Activated T-cell treated with anti-CD3 and anti-CD28 coated beads, Interleukin-2, amount 50 U/mL, for 72 hours (primary cell): Measurements from ENCODE around the gene HINT1. TPM values are rescaled to one million over a fixed set of nuclear protein-coding genes. Genes with fewer than 3 reads are reported as not detected.
"Not testable (repeated sequence)": the region's sequence is repeated elsewhere in the genome, so short reads cannot be mapped to it uniquely, and the experiment has no call there.

Experiments used
- ATAC-seq, 2 donors: fragments of 150-1000 bp; cut with Tn5 transposase; replicated peaks in 1 of 2; 2 replicates each; pipeline ENCODE4 v1.10.0; 2021; ENCODE audit warnings: moderate library complexity in 2 of 2, mild to moderate bottlenecking in 1 of 2
- DNase-seq, 2 donors: peaks; one replicate each; pipeline ENCODE4 v3.0.0; 2021 to 2022; ENCODE audit warnings: mixed read lengths in 1 of 2
- H3K27ac Mint-ChIP-seq: one replicate; pipeline ENCODE4 v1.8.0; 2022; ENCODE audit warnings: mild to moderate bottlenecking, moderate library complexity, mixed read lengths
- H3K27me3 Mint-ChIP-seq: one replicate; pipeline ENCODE4 v1.8.0; 2022; ENCODE audit warnings: low read depth, mixed read lengths
- H3K36me3 Mint-ChIP-seq, 2 donors: one replicate each; pipeline ENCODE4 v1.8.0; 2022; ENCODE audit warnings: mixed read lengths in 2 of 2, mild to moderate bottlenecking in 1 of 2; ENCODE audit not compliant: insufficient read depth in 2 of 2
- H3K4me1 Mint-ChIP-seq: one replicate; pipeline ENCODE4 v1.8.0; 2022; ENCODE audit warnings: low read depth, mixed read lengths
- H3K4me3 Mint-ChIP-seq, 2 donors: one replicate each; pipeline ENCODE4 v1.8.0; 2022; ENCODE audit warnings: mild to moderate bottlenecking in 2 of 2, mixed read lengths in 2 of 2, moderate library complexity in 2 of 2
- H3K9me3 Mint-ChIP-seq, 2 donors: one replicate each; pipeline ENCODE4 v1.8.0; 2022; ENCODE audit warnings: mixed read lengths in 2 of 2
- total RNA-seq, 2 donors: library from RNA; stranded (reverse); gene quantifications; one replicate each; pipeline ENCODE4 v1.2.3, GENCODE V29; 2022

Gene HINT1
- total RNA-seq, 2 donors from 2014 or later, result 269 to 292 TPM

- Mint-ChIP-seq H3K4me1 (peaks cover 10% of the 10 kb centered on the region), H3K36me3 (peaks cover 1 to 2% of the 10 kb centered on the region in 2 donors), H3K27ac (no peak overlapping the region), H3K27me3 (no peaks in the 10 kb centered on the region), H3K9me3 (no peaks in the 10 kb centered on the region), H3K4me3 (no peak overlapping the region)
- ATAC-seq (no peak), DNase-seq (no peak)
These were observed 30.6 kb upstream of the HINT1 start for GRCh38 chr5:131195696-131196095.

GRCh38 chr5:131194725-131195124, 29.7 kb upstream of the HINT1 start:
- DNase-seq (no peak), ATAC-seq (no peak)
- Mint-ChIP-seq H3K36me3 (peaks cover 1 to 2% of the 10 kb centered on the region in 2 donors), H3K4me3 (no peak overlapping the region), H3K27ac (no peak overlapping the region), H3K4me1 (peaks cover 10% of the 10 kb centered on the region), H3K27me3 (no peaks in the 10 kb centered on the region), H3K9me3 (no peaks in the 10 kb centered on the region)

- DNase-seq, H3K27me3 Mint-ChIP-seq, H3K4me3 Mint-ChIP-seq, ATAC-seq, H3K27ac Mint-ChIP-seq, H3K36me3 Mint-ChIP-seq, H3K4me1 Mint-ChIP-seq, H3K9me3 Mint-ChIP-seq: not testable (repeated sequence)
These were observed 28.8 kb upstream of the HINT1 start for GRCh38 chr5:131193897-131194296.

GRCh38 chr5:131193106-131193505, 28.1 kb upstream of the HINT1 start:
- Mint-ChIP-seq H3K4me1 (peaks cover 1% of the 10 kb centered on the region), H3K27ac (no peak overlapping the region), H3K4me3 (no peak overlapping the region), H3K9me3 (no peaks in the 10 kb centered on the region), H3K27me3 (no peaks in the 10 kb centered on the region), H3K36me3 (peaks cover 0 to 5% of the 10 kb centered on the region in 2 donors)
- ATAC-seq (no peak), DNase-seq (no peak)

GRCh38 chr5:131186561-131187256, 21.7 kb upstream of the HINT1 start:
- Mint-ChIP-seq H3K27me3 (no peaks in the 10 kb centered on the region), H3K4me1 (peaks cover 9% of the 10 kb centered on the region), H3K9me3 (no peaks in the 10 kb centered on the region), H3K36me3 (peaks cover 0 to 8% of the 10 kb centered on the region in 2 donors), H3K4me3 (no peak overlapping the region), H3K27ac (no peak overlapping the region)
- DNase-seq, result no peak
- no peak for ATAC-seq

- H3K27ac Mint-ChIP-seq, result no peak overlapping the region
These were observed 20.6 kb upstream of the HINT1 start for GRCh38 chr5:131185523-131186104.

GRCh38 chr5:131182839-131183238, 17.8 kb upstream of the HINT1 start:
- Mint-ChIP-seq H3K36me3 (peaks cover 0 to 3% of the 10 kb centered on the region in 2 donors), H3K9me3 (no peaks in the 10 kb centered on the region), H3K27ac (no peak overlapping the region), H3K27me3 (no peaks in the 10 kb centered on the region), H3K4me1 (peaks cover 14% of the 10 kb centered on the region), H3K4me3 (no peak overlapping the region)
- ATAC-seq (no peak), DNase-seq (no peak)

More at GRCh38 chr5:131185523-131186104, 20.6 kb upstream of the HINT1 start:
- Mint-ChIP-seq H3K36me3 (peaks cover 0 to 8% of the 10 kb centered on the region in 2 donors), H3K4me3 (no peak overlapping the region), H3K9me3 (no peaks in the 10 kb centered on the region), H3K4me1 (peaks cover 9% of the 10 kb centered on the region), H3K27me3 (no peaks in the 10 kb centered on the region)
- ATAC-seq (no peak), DNase-seq (no peak)

- H3K36me3 Mint-ChIP-seq, result peaks cover 0 to 3% of the 10 kb centered on the region in 2 donors
- no peak overlapping the region for H3K27ac Mint-ChIP-seq
- DNase-seq (no peak), ATAC-seq (no peak)
- peaks cover 18% of the 10 kb centered on the region for H3K4me1 Mint-ChIP-seq
- H3K9me3 Mint-ChIP-seq, result peaks cover 0 to 1% of the 10 kb centered on the region in 2 donors
- no peaks in the 10 kb centered on the region for H3K27me3 Mint-ChIP-seq
- no peak overlapping the region for H3K4me3 Mint-ChIP-seq
These were observed 15.4 kb upstream of the HINT1 start for GRCh38 chr5:131180407-131180806.

GRCh38 chr5:131171276-131171810, 6.3 kb upstream of the HINT1 start:
- ATAC-seq, result no peak
- peaks cover 54% of the 10 kb centered on the region for H3K4me1 Mint-ChIP-seq
- peak overlapping the region; percentile 98 to 99 for H3K4me3 Mint-ChIP-seq
- no peaks in the 10 kb centered on the region for H3K36me3 Mint-ChIP-seq
- peak; percentile 15 to 25 for DNase-seq
- no peaks in the 10 kb centered on the region for H3K27me3 Mint-ChIP-seq
- H3K9me3 Mint-ChIP-seq, result peaks cover 0 to 3% of the 10 kb centered on the region in 2 donors
- H3K27ac Mint-ChIP-seq, result peak overlapping the region; percentile 96

- no peaks in the 10 kb centered on the region for H3K27me3 Mint-ChIP-seq
- H3K27ac Mint-ChIP-seq, result peak within 1 kb of the TSS; percentile 96
- peak within 1 kb of the TSS; percentile 98 to 99 for H3K4me3 Mint-ChIP-seq
- peaks cover 58% of the 10 kb centered on the region for H3K4me1 Mint-ChIP-seq
- H3K9me3 Mint-ChIP-seq, result peaks cover 0 to 2% of the 10 kb centered on the region in 2 donors
- H3K36me3 Mint-ChIP-seq, result no peaks in the 10 kb centered on the region
- peak; percentile 97 for ATAC-seq
- peak; percentile 94 to 97 for DNase-seq
These were observed 5.7 kb upstream of the HINT1 start, which contains the start of gene LYRM7 for GRCh38 chr5:131170540-131171275. Gene LYRM7, plus strand, starts transcription at chr5:131170944. Its CDS starts 77 bp downstream, at chr5:131171021.

GRCh38 chr5:131169810-131170539, 4.9 kb upstream of the HINT1 start:
- ATAC-seq, result no peak
- H3K27ac Mint-ChIP-seq, result peak overlapping the region; percentile 96

GRCh38 chr5:131167615-131168014, 2.6 kb upstream of the HINT1 start:
- Mint-ChIP-seq H3K4me1 (peaks cover 62% of the 10 kb centered on the region), H3K9me3 (peaks cover 0 to 2% of the 10 kb centered on the region in 2 donors), H3K4me3 (no peak overlapping the region), H3K27ac (no peak overlapping the region), H3K36me3 (peaks cover 4 to 9% of the 10 kb centered on the region in 2 donors), H3K27me3 (no peaks in the 10 kb centered on the region)
- ATAC-seq (no peak), DNase-seq (no peak)

More at GRCh38 chr5:131169810-131170539, 4.9 kb upstream of the HINT1 start:
- Mint-ChIP-seq H3K9me3 (peaks cover 0 to 2% of the 10 kb centered on the region in 2 donors), H3K36me3 (peaks cover under 1 to 1% of the 10 kb centered on the region in 2 donors), H3K27me3 (no peaks in the 10 kb centered on the region), H3K4me1 (peaks cover 63% of the 10 kb centered on the region), H3K4me3 (peak overlapping the region; percentile 98 to 99)
- DNase-seq, result no peak
